Measurements from ENCODE around the gene ZNF345.

Gene ZNF345

GRCh38 chr19:36850559-36851442 is at the start of gene ZNF345:
Gene ZNF345, plus strand, starts transcription at chr19:36850876. Its CDS starts 25,955 bp downstream, at chr19:36876831.
- DNase-seq: peak; percentile 91

- no peak for DNase-seq
These were observed 45.3 kb upstream of the ZNF345 start for GRCh38 chr19:36805364-36805763.

DNA sequence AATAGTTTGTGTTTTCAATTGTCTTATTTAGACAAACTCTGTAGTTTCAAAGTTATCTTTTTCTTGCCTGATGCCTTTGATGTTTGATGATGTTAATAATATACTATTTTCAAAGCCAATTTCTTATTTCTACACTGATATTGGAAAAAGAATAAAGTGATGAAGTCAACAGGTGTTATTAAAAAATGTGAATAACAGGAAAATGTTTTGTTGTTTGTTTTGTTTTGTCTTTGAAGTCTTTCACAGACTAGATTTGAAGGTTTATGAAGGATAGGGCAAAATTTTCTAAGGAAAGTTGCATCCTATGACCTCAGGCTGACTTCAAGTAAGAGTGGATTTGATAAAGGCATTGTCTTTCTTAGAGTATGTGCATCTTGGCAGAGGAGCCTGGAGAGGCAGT is 43.6 kb upstream of the ZNF345 start:
- DNase-seq: no peak

DNA sequence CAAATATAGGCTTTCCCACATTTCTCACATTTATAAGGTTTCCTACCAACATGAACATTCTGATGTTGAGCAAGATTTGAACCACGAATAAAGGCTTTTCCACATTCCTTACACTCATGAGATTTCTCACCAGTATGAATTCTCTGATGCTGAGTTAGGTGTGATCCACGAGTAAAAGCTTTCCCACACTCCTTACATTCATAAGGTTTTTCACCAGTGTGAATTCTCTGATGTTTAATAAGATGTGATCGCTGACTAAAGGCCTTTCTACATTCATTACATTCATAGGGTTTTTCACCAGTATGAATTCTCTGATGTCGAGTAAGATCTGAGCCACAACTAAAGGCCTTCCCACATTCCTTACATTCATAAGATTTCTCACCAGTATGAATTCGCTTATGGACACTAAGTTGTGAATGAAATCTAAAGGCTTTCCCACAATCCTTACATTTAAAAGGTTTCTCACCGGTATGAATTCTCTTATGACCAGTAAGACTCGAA is 31.5 kb upstream of the ZNF345 start:
- DNase-seq: no peak

- DNase-seq: no peak
These were observed 28.9 kb upstream of the ZNF345 start for GRCh38 chr19:36821758-36822157.

DNA sequence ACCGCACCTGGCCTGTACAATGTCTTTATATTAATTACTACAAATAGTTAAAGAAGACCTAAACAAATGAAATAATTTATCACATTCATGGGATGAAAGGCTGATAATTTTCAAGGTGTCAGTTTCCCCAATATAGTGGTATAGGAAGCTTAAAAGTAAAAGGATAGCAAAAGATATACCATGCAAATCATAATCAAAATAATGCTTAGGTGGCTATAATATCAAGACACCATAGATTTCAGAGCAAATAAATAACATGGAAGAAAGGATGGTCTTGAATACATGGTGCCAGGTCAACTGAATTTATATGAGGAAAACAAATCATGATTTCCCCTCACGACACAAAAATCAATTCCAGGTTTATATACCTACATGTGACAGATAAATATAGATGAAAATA is 17.2 kb upstream of the ZNF345 start:
- DNase-seq: no peak

DNA sequence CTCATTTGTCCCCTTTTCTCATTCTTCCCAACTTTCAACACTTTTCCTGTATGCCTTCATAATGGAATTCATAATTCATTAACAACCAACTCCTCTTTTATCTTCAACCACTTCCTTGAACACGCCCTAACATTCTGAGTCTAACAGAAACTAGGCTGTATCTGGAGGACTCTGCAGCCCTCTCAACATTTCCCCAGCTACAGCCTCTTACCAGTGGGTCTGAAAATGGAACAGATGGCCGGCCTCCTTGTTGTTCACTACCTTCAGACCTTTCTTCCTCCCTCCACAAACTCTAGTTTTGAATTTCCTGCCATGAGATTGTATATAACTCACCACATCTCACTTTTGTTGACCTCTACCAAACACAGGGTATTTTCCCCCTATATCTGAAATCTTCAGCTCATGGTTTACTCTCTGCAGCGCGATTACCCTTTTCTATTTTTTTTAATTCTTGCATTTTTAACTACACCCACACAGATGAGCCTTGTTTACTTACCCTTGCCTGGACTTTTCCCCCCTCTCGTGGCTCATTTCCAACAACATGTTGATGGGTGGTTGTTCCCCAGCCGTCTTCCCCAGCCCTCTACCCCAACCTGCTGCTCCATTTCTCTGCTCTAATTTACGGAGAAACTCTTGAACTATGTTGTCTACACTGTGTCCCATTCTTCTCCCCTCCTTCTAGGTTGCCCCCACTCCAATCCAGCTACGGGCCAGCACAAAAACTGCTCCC is 13.3 kb upstream of the ZNF345 start:
- DNase-seq: no peak

DNA sequence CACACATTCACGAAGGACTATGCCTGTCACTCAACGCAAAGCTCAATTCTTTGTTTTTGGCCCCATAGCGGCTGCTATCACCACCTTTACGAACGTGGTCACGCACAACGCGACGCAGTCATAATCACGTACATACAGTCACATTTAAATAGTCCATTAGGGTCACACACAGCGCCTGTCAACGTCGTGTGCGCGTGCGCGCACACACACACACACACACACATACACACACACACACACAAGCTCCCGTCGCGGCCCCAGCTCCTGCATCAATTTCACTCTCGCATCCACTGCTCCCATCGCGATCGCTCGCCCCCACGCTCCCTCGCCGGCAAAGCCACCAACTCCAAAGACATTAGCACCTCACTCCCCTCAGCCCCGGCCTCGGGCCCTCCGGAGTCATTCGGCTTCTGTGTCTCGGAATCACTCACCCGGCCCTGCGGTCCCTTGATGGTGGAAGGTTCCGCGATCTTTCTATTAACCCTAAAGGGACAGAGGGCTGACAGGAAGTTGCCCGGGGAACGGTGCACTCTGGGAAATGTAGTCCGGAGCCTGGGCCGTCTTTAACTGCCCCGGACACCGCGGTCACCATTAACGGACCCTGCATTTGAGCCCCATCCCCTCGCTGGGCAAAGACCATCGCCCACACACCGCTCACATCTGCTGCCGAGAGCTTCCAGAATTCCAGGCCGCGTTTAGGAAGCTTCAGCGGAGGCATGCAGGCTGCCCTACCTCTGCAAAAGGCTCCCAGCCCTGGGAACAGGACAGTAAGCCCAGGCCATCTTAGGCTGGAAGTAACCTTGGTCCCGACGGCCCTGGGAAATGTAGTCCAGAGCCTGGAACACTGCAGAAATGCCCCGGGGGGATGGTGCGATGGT is 12.5 kb upstream of the ZNF345 start, which contains the start of gene ZNF790:
TSS of gene ZNF790 (minus strand) at position 482 of the 878 bp plus-strand sequence. CDS start 12,768 bp downstream, outside the sequence.
- DNase-seq: peak; percentile 71

DNA sequence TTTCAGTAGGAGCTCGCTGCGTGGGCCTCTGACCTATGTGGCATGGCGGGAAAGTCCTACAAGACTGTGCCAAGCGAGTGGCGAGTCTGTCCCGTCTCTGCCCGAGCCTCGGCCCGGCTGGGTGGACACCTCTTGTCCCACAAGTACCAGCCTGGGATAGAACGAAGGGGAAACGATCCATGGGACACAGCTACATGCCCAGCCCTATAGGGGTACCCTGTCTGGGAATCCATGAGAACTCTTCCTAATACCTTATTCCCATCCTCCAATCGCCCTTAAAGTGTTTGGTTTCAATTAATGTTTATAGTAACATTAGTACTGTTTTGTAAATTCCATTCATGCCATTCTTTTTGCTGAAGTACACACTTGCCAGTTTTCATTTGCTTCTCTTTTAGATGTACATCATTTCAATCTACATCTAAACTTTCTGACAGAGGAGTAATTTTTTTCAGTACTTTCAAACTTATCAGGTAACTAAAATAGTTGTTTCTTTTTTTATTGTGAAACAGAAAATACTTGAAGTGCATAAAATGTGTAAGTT is 11.8 kb upstream of the ZNF345 start:
- no peak for DNase-seq

DNA sequence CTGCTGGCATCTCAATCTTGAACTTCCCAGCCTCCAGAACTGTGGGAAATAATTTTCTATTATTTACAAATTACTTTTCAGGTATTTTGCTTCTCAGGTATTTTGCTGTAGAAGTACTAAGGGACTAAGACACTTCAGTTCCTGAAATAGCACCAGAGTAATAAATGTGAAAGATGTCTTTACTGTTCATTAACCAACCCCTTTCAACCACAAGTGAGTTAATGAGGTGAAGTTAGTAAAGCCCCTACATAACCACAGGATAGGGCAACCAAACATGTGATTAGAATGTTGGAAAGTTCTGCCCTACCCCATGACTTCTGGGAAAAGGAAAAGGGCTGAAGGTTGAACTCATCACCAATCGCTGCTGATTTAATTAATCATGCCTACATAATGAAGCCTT is 2.7 kb upstream of the ZNF345 start:
- no peak for DNase-seq

- DNase-seq: peak; percentile 89
These were observed 746 bp upstream of the ZNF345 start for GRCh38 chr19:36849701-36850558.

GRCh38 chr19:36851898-36852297 is 1.2 kb downstream of the ZNF345 start:
- no peak for DNase-seq

DNA sequence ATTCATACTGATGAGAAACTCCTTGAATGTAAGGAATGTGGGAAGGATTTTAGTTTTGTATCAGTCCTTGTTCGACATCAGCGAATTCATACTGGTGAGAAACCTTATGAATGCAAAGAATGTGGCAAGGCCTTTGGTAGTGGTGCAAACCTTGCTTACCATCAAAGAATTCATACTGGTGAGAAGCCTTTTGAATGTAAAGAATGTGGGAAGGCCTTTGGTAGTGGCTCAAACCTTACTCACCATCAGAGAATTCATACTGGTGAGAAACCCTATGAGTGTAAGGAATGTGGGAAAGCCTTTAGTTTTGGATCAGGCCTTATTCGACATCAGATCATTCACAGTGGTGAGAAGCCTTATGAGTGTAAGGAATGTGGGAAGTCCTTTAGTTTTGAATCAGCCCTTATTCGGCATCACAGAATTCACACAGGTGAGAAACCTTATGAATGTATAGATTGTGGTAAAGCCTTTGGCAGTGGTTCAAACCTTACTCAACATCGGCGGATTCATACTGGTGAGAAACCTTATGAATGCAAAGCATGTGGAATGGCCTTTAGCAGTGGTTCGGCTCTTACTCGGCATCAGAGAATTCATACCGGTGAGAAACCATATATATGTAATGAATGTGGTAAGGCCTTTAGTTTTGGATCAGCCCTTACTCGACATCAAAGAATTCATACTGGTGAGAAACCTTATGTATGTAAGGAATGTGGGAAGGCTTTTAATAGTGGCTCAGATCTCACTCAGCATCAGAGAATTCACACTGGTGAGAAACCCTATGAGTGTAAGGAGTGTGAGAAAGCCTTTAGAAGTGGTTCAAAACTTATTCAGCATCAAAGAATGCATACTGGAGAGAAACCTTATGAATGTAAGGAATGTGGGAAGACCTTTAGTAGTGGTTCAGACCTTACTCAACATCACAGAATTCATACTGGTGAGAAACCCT is 26.6 kb downstream of the ZNF345 start:
- DNase-seq: no peak

DNA sequence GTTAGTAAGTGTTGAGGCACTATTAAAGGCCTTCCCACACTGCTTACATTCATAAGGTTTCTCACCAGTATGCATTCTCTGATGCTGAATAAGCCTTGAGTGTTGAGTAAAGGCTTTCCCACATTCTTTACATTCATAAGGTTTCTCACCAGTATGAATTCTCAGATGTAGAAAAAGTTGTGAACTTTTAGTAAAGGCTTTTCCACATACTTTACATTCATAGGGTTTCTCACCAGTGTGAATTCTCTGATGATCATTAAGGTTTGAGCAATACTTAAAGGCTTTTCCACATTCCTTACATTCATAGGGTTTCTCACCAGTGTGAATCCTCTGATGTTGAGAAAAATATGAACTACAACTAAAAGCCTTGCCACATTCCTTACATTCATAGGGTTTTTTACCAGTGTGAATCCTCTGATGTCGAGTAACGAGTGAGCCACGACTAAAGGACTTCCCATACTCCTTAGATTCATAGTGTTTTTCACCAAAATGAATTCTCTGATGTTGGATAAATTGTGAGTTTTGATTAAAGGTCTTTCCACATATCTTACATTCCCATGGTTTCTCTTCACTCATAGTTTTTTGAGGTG is 41.2 kb downstream of the ZNF345 start:
- DNase-seq: no peak

DNA sequence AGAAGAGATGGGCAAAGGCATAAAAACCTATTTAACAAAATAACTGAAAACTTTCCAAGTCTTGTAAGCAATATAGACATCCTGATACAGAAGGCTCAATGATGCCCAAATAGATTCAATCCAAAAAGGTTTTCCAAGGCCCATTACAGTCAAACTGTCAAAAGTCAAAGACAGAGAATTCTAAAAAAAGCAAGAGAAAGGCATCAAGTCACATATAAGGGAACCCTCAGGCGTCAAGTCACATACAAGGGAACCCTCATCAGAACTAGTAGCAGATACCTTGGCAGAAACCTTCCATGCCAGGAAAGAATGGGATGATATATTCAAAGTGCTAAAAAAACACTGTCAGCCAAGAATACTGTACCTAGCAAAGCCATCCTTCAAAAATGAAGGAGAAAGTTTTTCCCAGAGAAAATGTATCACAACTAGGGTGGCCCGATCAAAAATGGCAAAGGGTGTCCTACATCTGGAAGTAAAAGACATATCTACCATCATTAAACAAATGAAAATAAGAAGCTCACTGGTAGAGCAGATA is 44.2 kb downstream of the ZNF345 start:
- no peak for DNase-seq

DNA sequence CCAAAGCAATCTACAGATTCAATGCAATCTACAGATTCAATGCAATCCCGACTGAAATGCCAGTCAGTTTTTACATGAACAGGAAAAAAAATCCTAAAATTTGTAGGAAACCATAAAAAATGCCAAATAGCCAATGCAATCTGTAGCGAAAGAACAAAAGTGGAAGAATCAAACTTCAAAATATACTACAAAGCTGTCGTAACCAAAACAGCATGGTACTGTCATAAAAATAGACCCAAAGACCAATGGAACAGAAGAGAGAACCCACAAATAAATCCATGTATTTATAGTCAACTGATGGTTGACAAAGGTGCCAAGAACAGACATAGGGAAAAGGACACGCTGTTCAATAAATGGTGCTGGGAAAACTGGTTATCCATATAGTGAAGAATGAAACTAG is 47.7 kb downstream of the ZNF345 start:
- DNase-seq: no peak

GRCh38 chr19:36915992-36916830 is 65.5 kb downstream of the ZNF345 start, which contains the start of the genes ZNF568 and ZNF829:
Gene ZNF568, plus strand, starts transcription at chr19:36916332. Its CDS starts 6,439 bp downstream, at chr19:36922771.
Gene ZNF829, minus strand, starts transcription at chr19:36916291. Its CDS starts 1,124 bp downstream, at chr19:36915167.
- peak; percentile 88 for DNase-seq

GRCh38 chr19:36916991-36917390 is 66.3 kb downstream of the ZNF345 start:
- DNase-seq: no peak
